HG03095 (cell line): ENCODE results near the gene ITGA2.
A peak's percentile ranks its signal among the peaks of the same experiment; 100 is the strongest.

Experiments
- ATAC-seq: cut with Tn5 transposase; IDR thresholded peaks from one replicate; pipeline ENCODE4 v1.9.1; 2021; ENCODE audit warnings: moderate library complexity; ENCODE audit not compliant: unreplicated experiment

Gene ITGA2

GRCh38 chr5:53053364-53053763 lies 64.2 kb downstream of the ITGA2 start:
- ATAC-seq = no peak

GRCh38 chr5:53055365-53055764 lies 66.2 kb downstream of the ITGA2 start:
- ATAC-seq = no peak

- no peak for ATAC-seq
Observed at GRCh38 chr5:53059281-53059680, 70.1 kb downstream of the ITGA2 start.

DNA sequence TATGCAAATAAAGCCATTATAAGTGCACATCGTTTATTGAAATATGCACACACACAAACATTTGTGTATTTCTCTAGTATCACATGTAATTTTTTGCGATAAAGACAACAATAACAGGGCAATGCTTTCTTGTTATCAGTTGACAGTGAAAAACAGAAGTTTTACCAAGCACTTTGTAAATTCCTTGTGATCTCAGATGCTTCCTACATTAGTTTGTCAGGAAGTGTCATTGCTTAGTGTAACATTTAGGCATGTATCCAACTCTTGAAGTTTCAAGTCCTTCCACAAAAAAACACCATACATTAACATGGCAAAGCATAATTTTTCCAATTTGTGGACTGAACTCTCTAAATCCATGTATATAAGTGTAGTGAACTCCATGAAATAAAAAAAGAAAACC lies 74.0 kb downstream of the ITGA2 start:
- no peak for ATAC-seq

DNA sequence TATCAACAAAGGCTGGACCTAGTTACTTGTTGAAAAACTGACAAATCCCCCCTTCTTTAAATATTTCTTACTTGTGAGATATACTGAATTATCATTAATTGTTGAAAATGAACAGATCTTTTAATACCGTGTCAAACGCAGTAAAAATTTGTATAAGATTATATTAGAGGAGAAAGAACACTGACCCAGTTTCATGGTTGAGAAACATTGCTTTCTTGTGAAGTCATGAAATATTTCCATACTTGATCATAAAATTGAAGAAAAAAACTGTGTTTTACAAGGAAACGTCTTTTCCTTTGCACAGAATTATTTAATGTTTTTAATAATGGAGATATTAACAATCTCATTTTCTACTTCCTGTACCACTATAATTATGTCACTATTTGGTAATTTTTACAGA lies 74.6 kb downstream of the ITGA2 start:
- no peak for ATAC-seq

- no peak for ATAC-seq
Observed at GRCh38 chr5:53066088-53066487, 76.9 kb downstream of the ITGA2 start.

GRCh38 chr5:53067641-53068040 lies 78.5 kb downstream of the ITGA2 start:
- no peak for ATAC-seq

DNA sequence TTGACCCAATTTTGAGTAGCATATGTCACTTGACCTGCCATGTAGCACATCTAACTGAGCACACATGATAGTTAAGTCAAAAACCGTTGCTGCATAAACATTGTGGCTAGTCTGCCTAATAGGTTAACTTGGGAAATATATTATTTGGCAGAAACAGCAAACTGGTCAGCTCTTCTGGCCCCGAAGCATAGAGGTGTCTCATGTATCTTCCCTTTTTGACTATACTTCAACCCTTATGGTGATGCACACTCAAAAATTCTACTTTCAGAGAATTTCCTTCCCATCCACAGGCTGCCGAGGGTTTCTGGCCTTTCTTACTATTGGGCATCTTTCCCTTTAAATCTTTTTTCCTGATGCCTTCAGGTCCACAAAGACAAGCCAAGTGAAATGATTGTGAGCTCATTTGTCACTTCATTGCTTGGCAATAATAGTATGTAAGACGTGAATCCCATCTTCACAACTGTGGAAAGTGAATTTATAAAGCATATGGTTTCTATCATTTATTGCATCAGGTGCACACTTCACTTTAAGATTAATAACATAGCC lies 79.2 kb downstream of the ITGA2 start:
- no peak for ATAC-seq

DNA sequence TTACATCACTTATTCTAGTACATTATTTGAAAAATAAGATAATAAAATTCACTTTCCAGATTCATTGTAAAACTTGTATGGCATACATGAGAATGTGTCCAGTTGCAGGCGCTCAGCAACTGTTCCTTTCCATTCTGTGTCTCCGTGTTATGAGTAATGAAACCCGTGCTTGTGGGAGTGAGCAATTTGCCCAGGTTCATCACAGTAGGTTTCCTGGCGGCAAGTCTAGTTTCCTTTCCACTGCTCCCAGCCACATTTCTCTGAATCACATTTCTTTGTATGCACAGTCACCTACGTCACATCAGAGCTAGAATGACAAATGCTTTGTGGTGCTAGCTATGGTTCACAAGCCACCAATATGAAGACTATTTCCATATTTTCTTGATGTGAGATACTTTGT lies 80.5 kb downstream of the ITGA2 start:
- no peak for ATAC-seq

- no peak for ATAC-seq
Observed at GRCh38 chr5:53071298-53071697, 82.1 kb downstream of the ITGA2 start.

DNA sequence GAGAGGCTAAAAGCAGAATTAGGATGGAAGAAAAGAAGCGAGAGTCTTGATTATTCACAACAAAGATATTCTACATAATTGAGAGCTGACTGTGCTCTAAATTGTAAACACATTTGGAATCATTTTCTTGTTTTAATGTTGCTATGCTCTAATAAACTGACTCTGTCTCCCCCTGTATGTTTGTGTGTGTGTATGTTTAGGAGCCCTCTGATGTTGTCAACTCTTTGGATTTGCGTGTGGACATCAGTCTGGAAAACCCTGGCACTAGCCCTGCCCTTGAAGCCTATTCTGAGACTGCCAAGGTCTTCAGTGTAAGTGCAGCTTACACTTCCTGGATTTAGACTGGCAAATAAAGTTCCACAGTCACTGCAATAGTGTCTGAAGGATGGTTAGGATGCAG lies 82.6 kb downstream of the ITGA2 start:
- no peak for ATAC-seq

GRCh38 chr5:53073348-53073747 lies 84.2 kb downstream of the ITGA2 start:
- no peak for ATAC-seq

- ATAC-seq = no peak
Observed at GRCh38 chr5:53076014-53076583, 86.9 kb downstream of the ITGA2 start.

GRCh38 chr5:53080271-53080670 lies 91.1 kb downstream of the ITGA2 start:
- ATAC-seq = no peak

- ATAC-seq = no peak
Observed at GRCh38 chr5:53083927-53084326, 94.8 kb downstream of the ITGA2 start.

DNA sequence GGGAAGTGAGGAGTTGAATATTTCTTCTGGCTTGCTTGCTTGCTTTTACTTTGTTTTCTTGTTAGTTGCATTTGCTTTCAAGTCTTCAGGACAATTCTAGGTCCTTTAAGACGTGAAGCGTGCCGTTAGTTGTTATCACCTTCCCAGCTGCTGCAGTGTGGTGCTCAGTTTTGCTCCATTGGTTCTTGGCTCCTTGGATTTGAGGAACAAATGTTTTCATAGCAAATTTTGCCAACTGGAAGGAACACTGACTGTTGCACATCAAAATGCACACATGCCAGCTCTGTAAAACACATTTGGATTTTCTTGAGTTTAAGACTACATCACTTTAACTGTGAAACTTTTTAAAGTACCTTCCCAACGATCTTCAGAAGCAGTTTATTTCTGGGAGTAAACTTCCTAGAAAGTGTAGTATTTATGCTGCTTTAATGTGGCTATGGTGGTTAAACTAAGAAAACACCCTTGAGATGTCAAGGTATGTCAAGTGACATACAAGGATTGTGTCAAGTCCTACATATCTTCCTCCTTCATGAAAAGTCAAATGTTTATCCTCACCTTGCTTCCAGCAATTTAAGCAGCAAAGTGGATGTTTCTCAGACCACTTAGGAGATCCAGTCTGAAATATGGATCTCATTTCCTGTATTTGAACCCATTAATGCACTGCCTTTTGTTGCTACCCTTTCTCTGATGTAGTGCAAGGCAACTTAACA lies 95.5 kb downstream of the ITGA2 start:
- no peak for ATAC-seq

GRCh38 chr5:53087171-53087570 lies 98.0 kb downstream of the ITGA2 start:
- no peak for ATAC-seq

- ATAC-seq = no peak
Observed at GRCh38 chr5:53087621-53088121, 98.5 kb downstream of the ITGA2 start.

GRCh38 chr5:53089481-53089991 lies 100.4 kb downstream of the ITGA2 start:
- peak; percentile 84 for ATAC-seq

GRCh38 chr5:53090229-53090628 lies 101.1 kb downstream of the ITGA2 start:
- no peak for ATAC-seq

GRCh38 chr5:53091289-53091688 lies 102.1 kb downstream of the ITGA2 start:
- no peak for ATAC-seq

DNA sequence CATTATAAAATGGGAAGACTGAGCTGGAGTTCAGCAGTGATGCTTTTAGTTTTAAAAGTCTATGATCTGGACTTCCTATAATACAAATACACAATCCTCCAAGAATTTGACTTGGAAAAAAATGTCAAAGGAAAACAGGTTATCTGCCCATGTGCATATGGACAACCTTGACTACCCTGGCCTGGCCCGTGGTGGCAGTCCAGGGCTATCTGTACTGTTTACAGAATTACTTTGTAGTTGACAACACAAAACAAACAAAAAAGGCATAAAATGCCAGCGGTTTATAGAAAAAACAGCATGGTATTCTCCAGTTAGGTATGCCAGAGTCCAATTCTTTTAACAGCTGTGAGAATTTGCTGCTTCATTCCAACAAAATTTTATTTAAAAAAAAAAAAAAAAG lies 103.1 kb downstream of the ITGA2 start:
- ATAC-seq = no peak
